OCI-LY1 (cell line): Measurements from ENCODE around the gene DYNLRB1.

Experiments used
- H2AFZ ChIP-seq: fragments of 200-600 bp; sonication (generic), shearing (Covaris generic); 2 replicates; pipeline ENCODE4 v1.6.0; 2014; ENCODE audit warnings: antibody characterized with exemption, mild to moderate bottlenecking, low read length
- H3F3A ChIP-seq: fragments of 200-600 bp; sonication (generic), shearing (Covaris generic); 2 replicates; pipeline ENCODE4 v1.6.0; 2014; ENCODE audit warnings: mild to moderate bottlenecking, antibody characterized with exemption, low read length, moderate library complexity; ENCODE audit not compliant: insufficient read depth
- H3K27ac ChIP-seq: fragments of 200-600 bp; sonication (generic); 2 replicates; pipeline ENCODE4 v1.5.1; 2014; ENCODE audit warnings: low read length, mixed run types, mild to moderate bottlenecking, low read depth; ENCODE audit not compliant: poor library complexity, severe bottlenecking
- H3K27me3 ChIP-seq: fragments of 200-600 bp; sonication (generic); 2 replicates; pipeline ENCODE4 v1.6.0; 2014; ENCODE audit warnings: antibody characterized with exemption, mild to moderate bottlenecking, low read length, moderate library complexity; ENCODE audit not compliant: insufficient read depth
- H3K36me3 ChIP-seq: fragments of 200-600 bp; sonication (generic); 2 replicates; pipeline ENCODE4 v1.6.1; 2014; ENCODE audit warnings: mild to moderate bottlenecking, antibody characterized with exemption, low read length, moderate library complexity, mixed read lengths; ENCODE audit not compliant: insufficient read depth
- H3K4me1 ChIP-seq: fragments of 200-600 bp; sonication (generic); 2 replicates; pipeline ENCODE4 v1.5.1; 2014; ENCODE audit warnings: mild to moderate bottlenecking, low read length, moderate library complexity; ENCODE audit not compliant: insufficient read depth, severe bottlenecking
- H3K4me2 ChIP-seq: fragments of 200-600 bp; sonication (generic), shearing (Covaris generic); 2 replicates; pipeline ENCODE4 v1.6.1; 2014; ENCODE audit warnings: low read length
- H3K4me3 ChIP-seq: fragments of 200-600 bp; sonication (generic); 2 replicates; pipeline ENCODE4 v1.5.1; 2014; ENCODE audit warnings: low read length, low read depth, mild to moderate bottlenecking, mixed read lengths; ENCODE audit not compliant: poor library complexity, severe bottlenecking
- H3K79me2 ChIP-seq: fragments of 200-600 bp; shearing (Covaris generic); 2 replicates; pipeline ENCODE4 v1.6.1; 2016; ENCODE audit warnings: mixed run types, low read length, mixed read lengths; ENCODE audit not compliant: insufficient read depth
- H3K9ac ChIP-seq: fragments of 200-600 bp; sonication (generic), shearing (Covaris generic); 2 replicates; pipeline ENCODE4 v1.6.1; 2014; ENCODE audit warnings: mild to moderate bottlenecking, low read length, mixed read lengths
- H3K9me2 ChIP-seq: fragments of 200-600 bp; sonication (generic), shearing (Covaris generic); 2 replicates; pipeline ENCODE4 v1.6.1; 2014; ENCODE audit warnings: low read depth, mild to moderate bottlenecking, low read length, mixed read lengths
- H3K9me3 ChIP-seq: fragments of 200-600 bp; shearing (Covaris generic); 2 replicates; pipeline ENCODE4 v1.6.1; 2014; ENCODE audit warnings: low read length, mixed read lengths
- H4K20me1 ChIP-seq: fragments of 200-600 bp; sonication (generic), shearing (Covaris generic); 2 replicates; pipeline ENCODE4 v1.6.0; 2016; ENCODE audit warnings: mild to moderate bottlenecking, low read length; ENCODE audit not compliant: insufficient read depth
- CTCF ChIP-seq: fragments of 200-600 bp; sonication (generic), shearing (Covaris generic); IDR thresholded peaks from 2 replicates; pipeline ENCODE4 v1.5.1; 2017; ENCODE audit warnings: mild to moderate bottlenecking, antibody characterized with exemption, low read length, moderate library complexity, mixed read lengths
- EZH2 ChIP-seq: fragments of 200-600 bp; sonication (generic), shearing (Covaris generic); IDR thresholded peaks from 2 replicates; pipeline ENCODE4 v1.8.0; 2017; ENCODE audit warnings: borderline replicate concordance, mixed run types, mild to moderate bottlenecking, antibody characterized with exemption, low read length, moderate library complexity, mixed read lengths

Gene DYNLRB1

GRCh38 chr20:34571753-34572152 is 55.5 kb downstream of the DYNLRB1 start:
- Histone ChIP-seq H3K27ac (no peak overlapping the region), H3K4me2 (no peak overlapping the region), H3K9me2 (no peaks in the 10 kb centered on the region), H3F3A (no peaks in the 10 kb centered on the region), H2AFZ (no peak overlapping the region), H3K27me3 (no peaks in the 10 kb centered on the region), H3K4me1 (peaks cover 7% of the 10 kb centered on the region), H3K36me3 (no peaks in the 10 kb centered on the region), H3K4me3 (no peak overlapping the region), H3K79me2 (no peaks in the 10 kb centered on the region), H3K9ac (no peak overlapping the region), H4K20me1 (no peaks in the 10 kb centered on the region), H3K9me3 (no peaks in the 10 kb centered on the region)
- no peak for TF ChIP-seq EZH2
- no peak for TF ChIP-seq CTCF

- Histone ChIP-seq H3K27ac (no peak overlapping the region), H4K20me1 (no peaks in the 10 kb centered on the region), H3F3A (no peaks in the 10 kb centered on the region), H3K9me3 (no peaks in the 10 kb centered on the region), H3K4me1 (peaks cover 7% of the 10 kb centered on the region), H3K36me3 (no peaks in the 10 kb centered on the region), H3K27me3 (no peaks in the 10 kb centered on the region), H2AFZ (no peak overlapping the region), H3K9ac (no peak overlapping the region), H3K4me2 (no peak overlapping the region), H3K4me3 (no peak overlapping the region), H3K79me2 (no peaks in the 10 kb centered on the region), H3K9me2 (no peaks in the 10 kb centered on the region)
- TF ChIP-seq EZH2 (no peak), CTCF (no peak)
Measured at GRCh38 chr20:34573541-34574300, 57.5 kb downstream of the DYNLRB1 start.

GRCh38 chr20:34574426-34574825 is 58.2 kb downstream of the DYNLRB1 start:
- Histone ChIP-seq H3F3A (no peaks in the 10 kb centered on the region), H3K9me3 (no peaks in the 10 kb centered on the region), H3K27me3 (no peaks in the 10 kb centered on the region), H2AFZ (no peak overlapping the region), H4K20me1 (no peaks in the 10 kb centered on the region), H3K4me1 (peaks cover 7% of the 10 kb centered on the region), H3K4me3 (no peak overlapping the region), H3K9ac (no peak overlapping the region), H3K36me3 (no peaks in the 10 kb centered on the region), H3K27ac (no peak overlapping the region), H3K9me2 (no peaks in the 10 kb centered on the region), H3K4me2 (no peak overlapping the region), H3K79me2 (no peaks in the 10 kb centered on the region)
- TF ChIP-seq EZH2 = no peak
- no peak for TF ChIP-seq CTCF
